Inflammatory macrophage treated with lipopolysaccharide for 4 hours (primary cell): Measurements from ENCODE around the gene SPDYE3.
"Not testable (repeated sequence)": the region's sequence is repeated elsewhere in the genome, so short reads cannot be mapped to it uniquely, and the experiment has no call there.

Experiments used
- DNase-seq: peaks from one replicate; pipeline ENCODE4 v3.0.0-alpha.2; 2020

The SPDYE3 gene

GRCh38 chr7:100352230-100352781 is 44.8 kb downstream of the SPDYE3 start:
- not testable (repeated sequence) for DNase-seq

- no peak for DNase-seq
Observed at GRCh38 chr7:100352984-100353684, 45.6 kb downstream of the SPDYE3 start.

- DNase-seq, result no peak
Observed at GRCh38 chr7:100353685-100354330, 46.3 kb downstream of the SPDYE3 start.

GRCh38 chr7:100356416-100357068 is 49.0 kb downstream of the SPDYE3 start:
- no peak for DNase-seq

- DNase-seq, result no peak
Observed at GRCh38 chr7:100357131-100357561, 49.6 kb downstream of the SPDYE3 start.

- DNase-seq, result no peak
Observed at GRCh38 chr7:100358027-100358856, 50.7 kb downstream of the SPDYE3 start, which contains the start of gene PILRB. TSS of gene PILRB (plus strand) at chr7:100358117. CDS start at chr7:100358303, 186 bp downstream.

- DNase-seq, result no peak
Observed at GRCh38 chr7:100358857-100359212, 51.3 kb downstream of the SPDYE3 start.

- peak; percentile 79 for DNase-seq
Observed at GRCh38 chr7:100360135-100360854, 52.8 kb downstream of the SPDYE3 start.

GRCh38 chr7:100363098-100363497 is 55.6 kb downstream of the SPDYE3 start:
- no peak for DNase-seq

GRCh38 chr7:100363797-100364196 is 56.3 kb downstream of the SPDYE3 start:
- not testable (repeated sequence) for DNase-seq

- DNase-seq, result no peak
Observed at GRCh38 chr7:100364480-100364879, 57.0 kb downstream of the SPDYE3 start.

GRCh38 chr7:100365998-100366367 is 58.5 kb downstream of the SPDYE3 start:
- not testable (repeated sequence) for DNase-seq

- peak; percentile 21 for DNase-seq
Observed at GRCh38 chr7:100366411-100367250, 59.1 kb downstream of the SPDYE3 start.

- DNase-seq, result no peak
Observed at GRCh38 chr7:100367251-100367620, 59.7 kb downstream of the SPDYE3 start.

- DNase-seq, result peak; percentile 50
Observed at GRCh38 chr7:100367676-100368613, 60.4 kb downstream of the SPDYE3 start.

GRCh38 chr7:100369105-100369504 is 61.6 kb downstream of the SPDYE3 start:
- peak; percentile 99 for DNase-seq

- DNase-seq, result no peak
Observed at GRCh38 chr7:100370303-100370702, 62.8 kb downstream of the SPDYE3 start.

- DNase-seq, result no peak
Observed at GRCh38 chr7:100370746-100371145, 63.2 kb downstream of the SPDYE3 start.

- DNase-seq, result peak; percentile 25
Observed at GRCh38 chr7:100371561-100372171, 64.2 kb downstream of the SPDYE3 start.
